HG02885 (cell line): ENCODE data around the gene MLLT10.

Experiments
- ATAC-seq: cut with Tn5 transposase; IDR thresholded peaks from one replicate; pipeline ENCODE4 v1.9.1; 2021; ENCODE audit warnings: mild to moderate bottlenecking; ENCODE audit not compliant: unreplicated experiment, poor library complexity

The MLLT10 gene

DNA sequence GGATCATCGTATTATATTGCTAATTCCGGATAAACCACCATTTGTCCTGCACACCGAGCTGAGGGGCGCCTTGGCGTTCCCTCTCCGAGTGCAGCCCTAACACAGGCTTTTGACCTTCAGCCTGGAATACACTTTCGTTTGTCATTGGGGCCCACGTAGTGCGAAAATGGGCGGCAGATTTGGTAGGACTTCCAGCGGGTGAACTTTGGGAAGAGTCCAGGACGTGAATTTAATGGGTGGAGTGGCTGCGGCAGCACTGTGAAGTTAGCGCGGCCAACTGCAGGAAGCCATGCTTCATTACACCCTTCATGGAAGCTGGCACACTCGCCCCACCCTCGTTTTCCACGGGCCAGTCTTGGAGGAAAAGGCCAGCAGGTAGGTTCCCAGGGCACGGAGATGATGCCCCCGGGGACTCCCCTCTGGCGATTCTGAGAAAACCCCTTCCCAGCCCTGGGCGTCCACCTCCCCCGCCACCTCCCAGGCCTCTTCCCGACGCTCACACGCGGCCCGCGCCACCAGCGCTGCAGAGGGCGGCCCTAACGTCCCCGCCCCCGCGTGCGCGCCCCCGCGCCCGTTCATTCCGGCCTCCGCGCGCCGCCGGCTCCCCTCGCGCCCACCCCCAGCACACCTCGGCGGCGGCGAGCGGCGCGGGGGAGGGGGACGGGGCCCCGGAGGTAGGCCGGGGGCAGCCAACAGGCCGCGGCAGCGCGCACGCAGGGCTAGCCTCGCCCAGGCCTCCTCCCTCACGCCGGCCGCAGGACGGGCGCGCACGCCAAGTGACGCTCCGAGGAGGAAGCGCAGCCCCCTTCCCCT lies at the start of gene MLLT10:
Gene MLLT10 (plus strand): TSS at position 766 of the 813 bp plus-strand sequence. CDS start 413 bp downstream, outside the sequence.
- ATAC-seq: peak; percentile 92

DNA sequence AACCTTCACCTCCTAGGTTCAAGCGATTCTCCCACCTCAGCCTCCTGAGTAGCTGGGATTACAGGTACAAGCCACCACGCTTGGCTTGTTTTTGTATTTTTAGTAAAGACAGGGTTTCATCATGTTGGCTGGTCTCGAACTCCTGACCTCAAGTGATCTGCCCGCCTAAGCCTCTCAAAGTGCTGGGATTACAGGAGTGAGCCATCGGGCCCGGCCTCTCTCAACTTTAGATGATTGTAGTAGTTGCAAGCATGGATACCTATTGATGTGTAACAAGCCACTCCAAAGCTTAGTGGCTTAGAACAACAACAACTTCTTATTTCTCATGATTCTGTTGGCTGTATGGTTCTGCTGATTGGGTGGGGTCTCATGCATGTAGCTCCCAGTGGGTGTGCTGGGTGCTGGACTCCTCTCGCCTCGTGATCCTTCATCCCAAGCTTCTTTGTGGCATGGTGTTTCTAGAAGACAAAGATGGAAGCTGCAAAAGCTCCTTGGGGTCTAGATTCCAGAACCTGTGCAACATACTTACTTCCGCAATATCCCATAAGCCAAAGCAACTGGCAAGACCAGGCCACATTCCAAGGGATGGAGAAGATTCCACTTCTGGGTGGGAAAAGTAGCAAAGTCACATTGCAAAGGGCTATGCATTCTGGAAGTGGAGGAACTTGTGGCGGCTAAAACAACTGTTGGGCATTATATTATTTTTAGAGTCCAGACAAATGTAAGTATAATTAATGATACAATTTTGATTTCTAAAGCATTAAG lies 46.4 kb upstream of the MLLT10 start:
- ATAC-seq: no peak

DNA sequence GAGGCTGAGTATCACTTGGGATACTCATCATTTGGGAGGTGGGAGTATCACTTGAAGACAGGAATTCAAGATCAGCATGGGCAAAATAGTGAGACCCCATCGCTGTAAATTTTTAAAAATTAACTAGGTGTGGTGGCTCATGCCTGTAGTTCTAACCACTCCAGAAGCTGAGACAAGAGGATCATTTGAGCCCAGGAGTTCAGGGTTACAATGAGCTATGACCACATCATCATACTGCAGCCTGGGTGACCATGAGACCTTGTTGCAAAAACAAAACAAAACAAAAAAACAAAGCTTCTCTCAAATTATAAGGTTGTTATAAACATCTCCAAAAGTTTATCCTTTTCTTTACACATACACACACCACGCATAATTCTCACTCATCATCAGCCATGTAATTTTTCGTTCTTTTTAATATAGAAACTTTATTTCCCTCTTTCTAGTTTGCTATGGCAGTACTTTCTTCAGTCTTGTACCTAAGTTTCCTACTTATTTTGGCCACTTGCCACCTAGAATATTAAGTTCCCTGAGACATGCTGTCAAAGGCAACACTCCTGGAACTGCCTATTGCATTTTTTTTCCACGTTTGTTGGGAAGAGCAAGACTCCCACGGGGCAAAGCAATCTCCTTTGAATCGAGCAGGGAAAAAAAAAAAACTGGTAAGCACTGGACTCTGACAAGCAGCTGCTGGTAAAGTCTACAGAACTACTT lies 45.6 kb upstream of the MLLT10 start:
- ATAC-seq: no peak

DNA sequence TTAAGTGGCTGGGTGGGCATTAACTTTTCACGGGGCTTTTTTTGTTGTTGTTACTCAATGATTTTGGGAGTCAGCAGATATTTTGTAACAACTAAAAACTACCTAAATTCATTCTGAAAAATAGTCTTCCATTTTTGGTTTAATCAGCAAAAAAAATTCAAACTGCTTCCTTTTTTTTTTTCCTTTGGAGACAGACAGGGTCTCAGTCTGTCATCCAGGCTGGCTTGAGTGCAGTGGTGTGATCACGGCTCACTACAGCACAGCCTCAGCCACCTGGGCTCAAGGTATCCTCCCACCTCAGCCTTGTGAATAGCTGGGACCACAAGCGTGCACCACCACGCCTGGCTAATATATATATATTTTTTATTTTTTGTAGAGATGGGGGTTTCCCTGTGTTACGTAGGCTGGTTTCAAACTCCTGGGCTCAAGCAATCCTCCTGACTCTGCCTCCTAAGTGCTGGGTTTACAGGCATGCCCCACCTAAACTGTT lies 45.0 kb upstream of the MLLT10 start:
- ATAC-seq: no peak

DNA sequence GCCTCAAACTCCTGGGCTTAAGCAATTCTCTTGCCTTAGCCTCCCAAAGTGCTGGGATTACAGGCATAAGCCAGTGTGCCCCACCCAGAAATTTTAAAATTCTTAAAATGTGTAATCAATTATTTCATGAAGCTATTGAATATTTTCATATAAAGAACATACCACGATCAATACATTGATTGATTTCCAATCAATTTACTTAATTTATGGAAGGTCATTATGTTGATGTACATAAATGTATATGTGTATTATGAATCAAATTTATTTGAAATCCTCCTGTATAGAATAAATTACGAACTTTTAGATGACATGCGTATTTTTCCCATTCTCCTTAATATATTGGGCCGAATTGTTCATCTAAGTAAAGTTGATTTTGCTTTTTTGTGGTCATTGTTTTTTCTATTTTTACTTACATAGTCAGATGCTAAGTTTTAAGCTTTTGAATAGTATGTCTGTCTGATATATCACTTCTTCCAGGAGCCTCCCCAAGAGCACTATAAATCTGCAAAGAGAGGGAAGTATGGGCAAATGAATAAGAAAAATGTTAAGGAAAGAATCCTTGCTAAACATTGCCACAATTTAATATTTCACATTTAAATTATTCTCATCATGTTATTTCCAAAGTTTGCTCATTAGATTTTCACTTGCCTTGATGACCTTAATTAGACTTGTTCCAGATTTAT lies 43.9 kb upstream of the MLLT10 start:
- ATAC-seq: no peak

DNA sequence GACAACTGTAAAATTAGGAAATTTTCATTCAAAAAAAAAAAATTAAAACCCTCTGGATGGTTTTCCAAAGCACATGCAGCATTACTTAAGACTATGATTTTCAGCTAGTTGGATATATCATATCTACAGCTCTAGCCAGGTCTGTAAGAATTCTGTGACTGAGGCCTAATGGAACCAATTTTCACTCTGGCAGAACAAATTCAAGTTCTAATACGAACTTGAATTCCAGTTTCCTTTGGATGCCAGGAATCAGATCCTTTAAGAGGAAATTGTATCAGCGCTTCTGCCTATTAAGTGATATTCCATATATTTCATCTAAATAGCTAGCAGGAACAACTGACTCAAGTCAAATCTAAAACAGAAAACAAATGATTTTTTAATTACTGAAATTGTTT lies 43.3 kb upstream of the MLLT10 start:
- no peak for ATAC-seq

DNA sequence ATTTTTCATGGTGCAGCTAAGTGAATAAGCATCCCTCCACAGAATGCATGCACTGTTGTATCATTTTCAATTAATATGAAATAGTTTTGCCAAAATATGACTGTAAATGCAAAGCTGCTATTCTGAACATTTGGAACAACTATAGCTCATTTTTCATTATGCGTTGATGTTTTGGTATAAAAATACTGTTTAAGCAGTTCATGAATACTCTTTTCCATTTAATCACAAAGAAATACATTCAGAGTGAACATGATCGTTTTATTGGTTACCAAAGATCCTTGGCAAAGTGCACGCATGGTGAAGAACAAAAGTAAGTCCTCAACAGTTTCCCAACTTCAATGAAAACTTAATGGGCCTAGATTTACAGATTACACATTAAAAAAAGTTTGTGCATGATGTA lies 41.6 kb upstream of the MLLT10 start:
- no peak for ATAC-seq

DNA sequence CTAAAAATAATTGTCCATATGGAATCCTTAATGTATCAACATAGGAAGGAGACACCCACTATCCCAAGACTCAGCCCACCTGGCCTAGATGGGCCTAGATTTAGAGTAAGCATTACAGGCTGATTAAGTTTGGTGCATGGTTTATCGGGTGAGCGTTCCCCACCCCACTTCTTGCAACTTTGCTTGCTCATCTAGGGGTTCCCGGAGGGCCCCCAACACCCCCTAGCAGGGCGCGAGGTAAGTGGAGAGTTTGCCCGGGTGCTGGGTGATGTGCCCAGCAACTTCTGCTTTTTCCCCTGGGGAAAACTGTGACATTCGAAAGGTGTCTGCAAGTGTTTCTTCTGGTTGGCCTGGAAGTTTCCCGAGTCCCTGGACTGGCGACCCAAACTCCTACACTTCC lies 40.2 kb upstream of the MLLT10 start:
- ATAC-seq: no peak

DNA sequence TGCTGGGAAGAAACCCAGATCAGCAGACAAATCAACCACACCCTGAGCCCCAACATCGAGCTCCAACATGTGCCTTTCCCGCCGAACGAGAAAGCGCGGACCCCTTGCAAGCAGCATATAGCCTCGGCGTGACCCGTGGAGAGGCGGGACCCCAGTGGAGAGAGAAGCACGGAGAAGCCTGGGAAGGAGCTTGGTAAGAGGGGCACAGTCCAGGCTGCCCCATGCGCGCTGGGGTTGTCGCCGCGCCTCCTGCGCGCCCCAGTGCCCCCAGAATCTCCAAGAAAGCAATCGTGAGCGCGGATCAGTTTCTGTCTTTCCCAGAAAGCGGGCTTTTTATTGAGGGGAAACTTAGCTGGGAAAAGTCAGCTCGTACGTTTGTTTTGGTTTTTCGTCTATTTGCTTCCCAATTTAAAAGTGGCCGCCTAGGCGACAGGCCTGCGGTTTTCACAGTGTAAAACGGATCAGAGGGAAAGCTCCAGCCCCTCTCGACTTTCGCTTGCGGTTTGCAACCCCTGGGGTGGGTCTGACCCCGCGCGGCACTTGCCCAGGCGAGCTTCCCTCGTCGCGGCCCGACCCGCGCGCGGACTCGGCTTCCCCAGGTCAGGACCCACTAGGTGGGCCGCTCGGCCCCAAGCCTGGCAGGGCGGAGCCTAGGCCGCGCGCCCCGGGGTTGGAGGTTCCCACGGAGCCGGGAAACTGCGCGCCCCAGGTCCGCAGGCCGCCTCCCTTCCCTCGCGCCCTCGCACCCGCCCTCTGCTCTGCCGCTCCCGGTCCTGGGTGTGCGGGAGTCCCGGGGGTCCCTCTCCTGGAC lies 39.6 kb upstream of the MLLT10 start:
- peak; percentile 23 for ATAC-seq

DNA sequence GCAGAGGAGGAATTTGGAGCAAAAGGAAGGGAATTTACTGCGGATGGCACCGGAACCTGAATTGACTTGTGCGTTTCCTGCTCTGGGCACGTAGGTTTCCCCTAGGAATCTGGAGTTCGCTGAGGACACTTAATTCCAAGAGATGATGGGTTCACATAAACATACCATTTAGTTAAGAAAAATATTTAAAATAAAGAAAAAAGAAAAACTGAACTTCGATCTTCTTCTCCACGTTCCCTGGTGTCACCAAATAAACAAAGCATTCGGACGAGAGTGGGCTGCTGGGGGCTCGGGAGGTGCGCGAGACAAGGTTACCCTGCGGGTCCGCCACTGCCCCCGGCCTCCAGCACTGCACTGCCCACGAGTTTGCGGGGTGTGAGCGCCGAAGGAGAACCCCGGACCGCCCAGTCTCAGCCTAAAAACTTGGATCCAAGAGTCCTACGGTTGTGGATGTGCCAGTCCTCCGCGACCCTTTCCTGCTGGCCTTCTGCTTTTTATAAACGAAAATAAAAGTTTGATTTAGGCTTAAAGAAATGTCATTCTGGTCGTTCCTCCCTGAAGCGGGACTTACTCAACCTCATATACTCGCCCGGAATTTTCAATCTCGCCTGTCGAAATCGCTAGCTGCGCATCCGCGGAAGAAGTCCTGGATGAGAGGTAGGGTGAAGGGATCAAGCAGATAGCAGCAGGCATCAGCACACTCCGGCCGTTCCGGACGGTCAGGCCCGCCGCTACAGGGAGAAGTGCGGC lies 38.9 kb upstream of the MLLT10 start:
- ATAC-seq: peak; percentile 1

DNA sequence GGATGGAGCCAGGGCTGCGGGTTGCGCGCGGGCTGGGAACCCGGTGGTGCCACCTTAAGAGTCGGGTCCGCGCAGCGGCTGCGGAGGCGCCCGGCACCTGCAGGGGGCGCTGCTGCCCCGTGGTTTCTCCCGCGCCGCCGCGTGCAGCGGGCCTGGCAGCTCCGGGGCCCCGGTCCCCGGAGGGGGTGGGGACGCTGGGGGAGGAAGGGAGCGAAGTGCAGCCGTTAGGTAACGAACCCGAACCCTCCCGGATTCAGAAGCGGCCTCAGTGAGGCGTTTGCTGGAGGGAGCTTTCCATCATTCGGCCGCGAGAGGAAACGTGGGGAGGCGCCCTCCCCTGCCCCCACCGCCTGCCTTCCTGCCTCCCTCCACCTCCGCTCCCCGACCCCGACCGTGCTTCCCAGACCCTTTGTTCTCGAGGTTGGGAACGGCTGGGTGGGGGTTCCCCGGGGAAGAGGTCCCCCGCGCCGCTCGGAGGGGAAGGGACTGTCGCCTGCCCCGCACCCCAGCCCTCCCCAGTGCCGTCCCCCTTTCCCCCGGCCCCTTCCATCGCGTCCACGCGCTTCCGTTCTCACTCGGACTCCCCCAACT lies 38.2 kb upstream of the MLLT10 start:
- peak; percentile 76 for ATAC-seq

DNA sequence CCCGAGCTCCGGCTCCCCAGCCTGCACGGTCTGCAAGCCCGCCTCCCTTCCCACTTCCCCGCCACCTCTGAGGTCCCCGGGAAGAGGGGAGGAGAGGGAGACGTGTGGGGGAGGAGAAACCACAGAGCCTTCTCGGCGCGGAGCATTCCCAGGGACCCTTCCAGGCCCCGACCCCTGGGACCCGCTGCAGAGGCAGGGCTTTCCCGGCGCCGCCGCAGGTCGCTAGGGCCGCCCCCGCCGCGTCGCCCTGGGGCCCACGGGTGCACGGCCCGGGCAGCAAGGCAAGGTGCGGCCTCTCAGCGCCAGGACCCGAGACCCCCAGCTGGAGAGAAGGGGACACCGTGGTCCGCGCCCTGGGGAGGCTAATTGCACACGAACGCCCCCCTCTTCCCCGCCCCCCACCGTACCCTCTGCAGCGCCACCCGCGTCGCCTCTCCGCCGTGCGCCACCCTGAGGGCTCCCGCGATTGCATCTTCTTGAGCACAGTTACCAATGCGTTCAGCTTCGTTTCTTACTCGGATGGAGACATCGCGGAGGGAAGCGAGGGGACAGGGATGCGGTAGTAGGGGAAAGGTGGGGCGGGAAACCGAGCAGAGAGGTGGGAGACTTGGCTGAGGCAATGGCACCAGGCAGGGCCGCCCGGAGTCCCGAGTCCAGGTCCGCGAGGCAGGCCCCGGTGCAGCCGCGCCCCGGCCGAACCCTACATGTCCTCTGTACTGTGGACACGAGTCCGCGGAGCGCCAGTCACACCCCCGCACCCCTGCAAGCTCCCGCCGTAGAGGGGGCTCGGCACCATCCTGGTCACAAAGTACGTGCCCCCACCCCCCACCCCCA lies 37.5 kb upstream of the MLLT10 start:
- ATAC-seq: peak; percentile 57

DNA sequence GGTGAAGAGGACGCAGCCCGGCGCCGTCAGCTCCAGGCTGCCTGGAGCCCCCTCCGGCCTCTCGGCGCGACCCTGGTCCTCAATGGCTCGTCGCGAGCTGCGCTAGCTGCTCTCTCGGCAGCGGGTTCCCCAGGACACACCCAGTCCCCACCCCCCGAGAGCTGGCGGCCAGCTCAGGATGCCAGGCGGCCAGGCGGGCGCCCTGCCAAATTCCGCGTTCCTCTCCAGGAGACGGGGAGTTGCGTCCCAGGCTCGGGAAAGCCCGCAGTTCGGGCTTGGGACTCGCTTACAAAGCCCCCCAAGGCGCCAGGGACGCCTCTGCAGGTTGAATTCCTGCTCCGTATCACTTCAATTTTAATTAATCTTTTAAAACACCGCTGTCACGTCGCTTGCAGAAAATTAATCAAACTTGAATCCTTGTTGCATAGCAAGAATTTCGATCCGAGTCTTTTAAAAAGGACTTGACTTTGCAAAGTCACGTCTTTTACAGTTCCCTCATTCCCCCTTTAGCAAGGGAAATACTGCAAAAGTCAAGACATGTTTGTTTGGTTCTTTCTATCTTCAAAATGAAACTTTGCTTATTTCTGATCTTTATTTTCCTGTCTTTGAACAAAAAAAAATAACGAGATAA lies 36.7 kb upstream of the MLLT10 start:
- ATAC-seq: peak; percentile 8

DNA sequence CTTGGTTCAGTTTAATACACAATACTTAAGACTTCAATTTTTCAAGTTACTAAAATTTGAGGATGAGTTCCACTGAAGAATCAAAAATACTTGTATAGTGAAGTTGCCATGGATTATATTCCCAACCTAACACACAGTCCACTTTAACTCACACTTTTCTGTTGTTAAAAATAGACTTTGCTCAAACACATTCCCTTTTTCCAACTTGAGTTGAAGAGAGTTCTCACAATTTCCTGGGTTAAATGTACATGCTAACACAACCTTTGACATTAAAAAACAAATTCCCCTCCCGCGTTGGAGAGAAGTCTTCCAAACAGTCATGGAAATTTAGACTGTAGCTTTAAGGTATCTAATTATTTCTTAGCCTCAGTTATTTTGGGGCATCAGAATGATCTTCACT lies 35.7 kb upstream of the MLLT10 start:
- no peak for ATAC-seq

DNA sequence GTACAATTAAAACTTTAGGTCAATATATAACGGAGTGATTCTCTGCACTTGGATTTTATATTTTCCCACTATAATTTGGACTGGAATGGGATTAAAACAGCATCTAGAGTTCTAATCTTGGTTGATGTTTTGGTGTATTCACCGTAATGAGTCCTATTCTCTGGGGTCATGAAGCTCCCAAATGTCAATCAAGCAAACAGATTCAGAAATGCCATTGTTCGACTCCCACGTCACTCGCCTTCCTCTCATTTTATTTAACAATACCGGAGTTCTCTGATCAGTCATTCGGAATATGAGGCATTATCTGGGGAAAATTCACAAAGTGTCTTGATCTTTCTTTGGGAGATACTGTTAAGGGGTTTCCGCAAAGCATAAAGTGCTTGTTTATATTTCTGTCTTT lies 35.0 kb upstream of the MLLT10 start:
- no peak for ATAC-seq

DNA sequence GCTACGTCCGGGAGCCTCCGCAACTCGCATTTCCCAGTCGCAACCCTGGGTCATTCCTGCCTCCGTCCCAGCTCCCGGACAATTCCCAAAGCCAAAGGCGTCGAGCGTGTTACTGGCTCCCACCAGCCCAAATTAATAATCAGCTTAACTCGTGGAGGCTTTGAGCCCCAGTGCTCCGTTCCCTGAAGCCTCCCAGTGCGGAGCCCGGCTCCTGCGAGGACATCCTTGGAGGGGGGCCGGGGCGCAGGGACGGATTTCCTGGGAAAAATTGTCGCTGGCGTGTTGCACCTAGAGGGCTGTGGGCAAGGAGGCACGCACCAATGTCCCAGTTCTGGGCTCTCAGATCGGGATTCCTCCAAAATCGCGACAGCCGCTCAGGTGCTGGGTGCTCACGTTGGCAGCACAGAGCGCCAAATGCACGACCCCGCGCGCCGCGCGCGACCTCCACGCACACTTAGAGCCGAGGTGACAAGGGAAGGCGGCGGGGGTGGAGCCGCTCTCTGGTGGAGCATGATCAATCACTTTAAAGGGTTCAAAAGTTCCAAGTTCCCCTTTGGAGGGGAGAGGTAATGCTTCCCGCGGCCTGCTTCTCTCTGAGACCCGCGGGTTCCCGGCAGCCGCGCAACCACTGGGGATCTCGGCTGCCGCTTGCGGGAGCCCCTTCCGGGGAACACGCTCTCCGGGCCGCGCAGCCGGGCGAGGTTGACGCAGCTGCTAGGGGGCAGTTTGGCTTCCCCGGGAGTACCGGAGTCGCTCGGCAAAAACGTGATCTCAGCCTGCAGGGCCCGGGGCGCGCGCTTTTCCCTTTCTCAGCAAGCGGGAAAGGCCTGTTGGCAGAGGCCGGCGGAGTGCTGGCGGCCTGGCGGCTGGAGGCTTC lies 34.1 kb upstream of the MLLT10 start:
- ATAC-seq: no peak
